OCI-LY7 (cell line): ENCODE data around the gene CTRB1.

Experiments
- CTCF ChIP-seq: fragments of 200-600 bp; sonication (generic); conservative IDR thresholded peaks from 2 replicates; pipeline ENCODE4 v1.5.1; 2014; ENCODE audit warnings: mild to moderate bottlenecking, antibody characterized with exemption, low read length, moderate library complexity, mixed read lengths
- EZH2phosphoT487 ChIP-seq: fragments of 200-600 bp; sonication (generic); IDR thresholded peaks from 2 replicates; pipeline ENCODE4 v1.6.1; 2018; ENCODE audit warnings: low read depth, borderline replicate concordance, mild to moderate bottlenecking, mixed run types, antibody characterized with exemption, low read length, moderate library complexity, mixed read lengths

DNA sequence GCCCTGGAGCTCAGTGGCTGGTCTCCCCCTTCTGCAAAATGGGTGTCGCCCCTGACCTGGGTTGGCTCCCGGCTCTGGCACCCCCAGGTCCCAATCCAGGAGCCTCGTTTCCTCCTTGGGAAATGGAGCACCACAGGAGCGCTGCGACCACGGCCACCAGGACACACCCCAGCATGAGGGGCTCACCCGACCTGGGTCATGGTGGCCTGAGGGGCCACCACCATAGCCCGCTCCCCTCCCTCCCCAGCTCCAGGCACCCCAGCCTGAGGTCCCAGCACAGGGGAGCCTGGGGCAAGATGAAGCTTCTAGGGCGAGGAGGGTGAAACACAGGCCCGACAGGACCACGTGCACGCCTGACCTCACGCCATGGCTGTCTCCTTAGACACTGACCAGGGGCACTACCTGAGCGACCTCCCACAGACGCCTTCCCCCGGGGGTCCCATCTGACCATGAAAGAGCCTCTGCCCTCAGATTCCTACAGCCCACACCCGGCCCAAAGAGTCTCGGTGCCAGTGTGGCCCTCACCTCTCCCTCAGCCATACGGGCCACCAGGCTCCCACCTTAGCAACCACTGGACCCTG is 20.8 kb downstream of the CTRB1 start:
- TF ChIP-seq CTCF: no peak
- no peak for TF ChIP-seq EZH2phosphoT487
